Left lung (tissue), 10 donors: ENCODE results near the gene STAT3. TPM values are rescaled to one million over a fixed set of nuclear protein-coding genes. Genes with fewer than 3 reads are reported as not detected.

Experiments used
- ATAC-seq: fragments of 200-7000 bp; cut with Tn5 transposase; one replicate; pipeline ENCODE4 v1.9.1; 2020; ENCODE audit warnings: moderate library complexity
- DNase-seq, 4 donors: peaks; one replicate each; pipeline ENCODE4 v3.0.0-alpha.2; 2013 to 2020
- H3K27ac ChIP-seq, 2 donors: fragments of 200-600 bp; sonication (generic) in 1 of 2; one replicate each; pipeline versions ENCODE4 v1.5.0 to v1.8.0; 2020 to 2021
- H3K27me3 ChIP-seq, 2 donors: fragments of 200-600 bp; sonication (generic) in 1 of 2; one replicate each; pipeline versions ENCODE4 v1.5.0 to v1.8.0; 2020 to 2021
- H3K36me3 ChIP-seq, 2 donors: fragments of 200-600 bp; sonication (generic) in 1 of 2; one replicate each; pipeline versions ENCODE4 v1.5.0 to v1.8.0; 2020 to 2021
- H3K4me1 ChIP-seq, 2 donors: fragments of 200-600 bp; one replicate each; pipeline ENCODE4 v1.8.0; 2021
- H3K4me3 ChIP-seq, 2 donors: fragments of 200-600 bp; sonication (generic) in 1 of 2; one replicate each; pipeline versions ENCODE4 v1.5.0 to v1.8.0; 2020 to 2021; ENCODE audit warnings: mild to moderate bottlenecking in 1 of 2
- H3K9me3 ChIP-seq, 2 donors: fragments of 200-600 bp; sonication (generic) in 1 of 2; one replicate each; pipeline versions ENCODE4 v1.5.0 to v1.8.0; 2020 to 2021
- CTCF ChIP-seq, 2 donors: fragments of 200-600 bp; sonication (generic) in 1 of 2; IDR thresholded peaks; one replicate each; pipeline versions ENCODE4 v1.5.0 to v1.8.0; 2021; ENCODE audit warnings: antibody characterized with exemption in 2 of 2
- intact Hi-C, 2 donors: fragments of 100-400 bp; cut with DNase I; formaldehyde crosslinking; loops; one replicate each; pipeline versions ENCODE4 v1.11.2 to v1.14.2; 2022
- polyA plus RNA-seq, 6 donors: library from polyadenylated mRNA; unstranded; fragments of 120-200 nt; gene quantifications; one replicate each; pipeline ENCODE4 v1.2.1, GENCODE V29; 2013; ENCODE audit not compliant: insufficient read length in 6 of 6
- total RNA-seq, 2 donors: library from RNA; stranded (reverse); fragmentation: NEBNext Ultra II Directional; extraction: Animal tissue kit (Norgen Biotek cat#: 25700); gene quantifications; one replicate each; pipeline ENCODE4 v1.2.1, GENCODE V29; 2021
- donor health status: DM: no; HTN: yes; CAD: no.
- donor health status: DM: no; HTN: no; CAD: no.

Gene STAT3
- total and polyA plus RNA-seq, 8 donors: 75.0 to 271 (median 80.5) TPM

- Histone ChIP-seq H3K27me3 (no peaks in the 10 kb centered on the region), H3K27ac (peak overlapping the region; percentile 90 to 95), H3K4me3 (peak overlapping the region; percentile 65 to 79), H3K4me1 (peaks cover 16 to 74% of the 10 kb centered on the region in 2 donors), H3K9me3 (no peaks in the 10 kb centered on the region), H3K36me3 (peaks cover 0 to 29% of the 10 kb centered on the region in 2 donors)
- DNase-seq (peak in 2 of 4 donors; percentile 55 to 88), ATAC-seq (peak; percentile 5)
- intact Hi-C loops: no loop called here
- no peak for TF ChIP-seq CTCF (IDR thresholded peaks at IDR 0.05)
These were observed 99.2 kb downstream of the STAT3 start for GRCh38 chr17:42288803-42289610.

GRCh38 chr17:42287977-42288802 is 100.1 kb downstream of the STAT3 start, which contains the start of gene STAT5A:
Gene STAT5A, plus strand, starts transcription at chr17:42288498. Its CDS starts 914 bp downstream, at chr17:42289412.
- Histone ChIP-seq H3K4me3 (peak within 1 kb of the TSS; percentile 65 to 79), H3K36me3 (peaks cover 0 to 21% of the 10 kb centered on the region in 2 donors), H3K27me3 (no peaks in the 10 kb centered on the region), H3K27ac (peak within 1 kb of the TSS; percentile 90 to 95), H3K4me1 (peaks cover 16 to 72% of the 10 kb centered on the region in 2 donors), H3K9me3 (no peaks in the 10 kb centered on the region)
- DNase-seq: peak; percentile 71 to 98 (median 92)
- no peak for TF ChIP-seq CTCF (IDR thresholded peaks at IDR 0.05)
- peak; percentile 90 for ATAC-seq
- intact Hi-C loops: no loop called here

DNA sequence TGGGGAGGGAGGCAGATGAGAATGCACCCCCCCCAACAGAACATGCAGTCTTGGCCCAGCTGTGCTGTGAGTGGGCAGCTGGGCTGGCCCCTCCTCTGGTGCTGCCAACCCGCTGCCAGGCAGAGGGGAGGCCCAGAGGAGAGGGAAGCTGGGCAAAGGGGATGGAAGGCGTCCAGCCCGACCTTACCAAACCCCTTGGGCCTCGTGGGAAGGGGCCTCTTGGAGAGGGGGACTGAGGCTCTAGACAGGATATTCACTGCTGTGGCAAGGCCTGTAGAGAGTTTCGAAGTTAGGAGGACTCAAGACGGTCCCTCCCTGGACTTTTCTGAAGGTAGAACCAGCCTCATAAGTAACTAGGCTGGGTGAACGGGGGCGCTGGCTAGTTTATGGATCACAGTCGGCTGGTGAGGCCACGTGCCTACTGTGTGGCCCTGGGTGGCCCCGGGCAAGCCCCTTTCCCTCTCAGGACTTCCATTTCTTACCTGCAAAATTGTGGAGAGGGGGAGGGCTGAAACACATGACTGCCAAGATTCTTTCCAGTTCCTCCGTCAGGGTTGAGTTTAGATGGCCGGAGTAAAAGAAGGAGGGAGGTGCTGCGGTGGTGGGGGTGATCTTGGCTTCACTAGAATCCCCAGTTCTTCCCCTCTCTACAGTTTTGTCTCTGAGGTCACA is 100.8 kb downstream of the STAT3 start:
- no peaks in the 10 kb centered on the region for H3K27me3 ChIP-seq
- ATAC-seq (peak; percentile 55), DNase-seq (peak in 1 of 4 donors; percentile 63)
- intact Hi-C loops: no loop called here
- peaks cover 0 to 13% of the 10 kb centered on the region in 2 donors for H3K36me3 ChIP-seq
- TF ChIP-seq CTCF (IDR thresholded peaks at IDR 0.05): no peak
- peak overlapping the region; percentile 65 to 79 for H3K4me3 ChIP-seq
- H3K9me3 ChIP-seq: no peaks in the 10 kb centered on the region
- peak overlapping the region; percentile 90 to 95 for H3K27ac ChIP-seq
- H3K4me1 ChIP-seq: peaks cover 16 to 71% of the 10 kb centered on the region in 2 donors

- H3K27ac ChIP-seq: peak overlapping the region; percentile 90 to 95
These were observed 101.6 kb downstream of the STAT3 start for GRCh38 chr17:42286411-42287221.

More at GRCh38 chr17:42286411-42287221, 101.6 kb downstream of the STAT3 start:
- Histone ChIP-seq H3K36me3 (peaks cover 0 to 5% of the 10 kb centered on the region in 2 donors), H3K9me3 (no peaks in the 10 kb centered on the region), H3K4me3 (peak overlapping the region in 1 of 2 donors; percentile 79), H3K4me1 (peaks cover 16 to 62% of the 10 kb centered on the region in 2 donors), H3K27me3 (no peaks in the 10 kb centered on the region)
- ATAC-seq (peak; percentile 1), DNase-seq (peak in 1 of 4 donors; percentile 30)
- no peak for TF ChIP-seq CTCF (IDR thresholded peaks at IDR 0.05)
- intact Hi-C loops: no loop called here
